ENCODE measurements around the gene LDLRAD4. TPM values are rescaled to one million over a fixed set of nuclear protein-coding genes. Genes with fewer than 3 reads are reported as not detected.

Gene LDLRAD4
- total RNA-seq, 1 experiment from 2014 or later: 1.7 TPM

- DNase-seq (ENCODE audit: low spot score): peak; percentile 40
Observed at GRCh38 chr18:13369756-13370510, 151.4 kb downstream of the LDLRAD4 start.

GRCh38 chr18:13370995-13371625, 152.6 kb downstream of the LDLRAD4 start:
- no peak for DNase-seq (ENCODE audit: low spot score)

GRCh38 chr18:13371689-13372418, 153.3 kb downstream of the LDLRAD4 start:
- DNase-seq (ENCODE audit: low spot score): no peak

GRCh38 chr18:13372531-13372951, 154.0 kb downstream of the LDLRAD4 start:
- no peak for DNase-seq (ENCODE audit: low spot score)

GRCh38 chr18:13374096-13374467, 155.5 kb downstream of the LDLRAD4 start:
- no peak for DNase-seq (ENCODE audit: low spot score)

GRCh38 chr18:13374468-13375301, 156.1 kb downstream of the LDLRAD4 start:
- no peak for DNase-seq (ENCODE audit: low spot score)

- peak; percentile 48 for DNase-seq (ENCODE audit: low spot score)
Observed at GRCh38 chr18:13375302-13376255, 157.0 kb downstream of the LDLRAD4 start.

GRCh38 chr18:13376298-13376840, 157.8 kb downstream of the LDLRAD4 start:
- no peak for DNase-seq (ENCODE audit: low spot score)

GRCh38 chr18:13376841-13377351, 158.3 kb downstream of the LDLRAD4 start:
- DNase-seq (ENCODE audit: low spot score): no peak

- no peak for DNase-seq (ENCODE audit: low spot score)
Observed at GRCh38 chr18:13377496-13377895, 158.9 kb downstream of the LDLRAD4 start.

GRCh38 chr18:13378150-13378549, 159.6 kb downstream of the LDLRAD4 start:
- DNase-seq (ENCODE audit: low spot score): no peak

GRCh38 chr18:13379062-13379865, 160.7 kb downstream of the LDLRAD4 start:
- DNase-seq (ENCODE audit: low spot score): no peak

- no peak for DNase-seq (ENCODE audit: low spot score)
Observed at GRCh38 chr18:13379930-13380690, 161.6 kb downstream of the LDLRAD4 start.

GRCh38 chr18:13380691-13381070, 162.1 kb downstream of the LDLRAD4 start:
- no peak for DNase-seq (ENCODE audit: low spot score)

- no peak for DNase-seq (ENCODE audit: low spot score)
Observed at GRCh38 chr18:13381331-13381730, 162.8 kb downstream of the LDLRAD4 start.

- peak; percentile 88 for DNase-seq (ENCODE audit: low spot score)
Observed at GRCh38 chr18:13381944-13382365, 163.4 kb downstream of the LDLRAD4 start.

GRCh38 chr18:13382366-13382953, 163.9 kb downstream of the LDLRAD4 start:
- peak; percentile 74 for DNase-seq (ENCODE audit: low spot score)
